NOMO-1 (cell line): ENCODE measurements around the gene ADAMTS9.

ENCODE experiments used
- DNase-seq, 2 experiments: peaks; one replicate each; lab custom pipeline; 2025; ENCODE audit not compliant: unreplicated experiment in 2 of 2; lab: John Stamatoyannopoulos, UW

ADAMTS9 gene

DNA sequence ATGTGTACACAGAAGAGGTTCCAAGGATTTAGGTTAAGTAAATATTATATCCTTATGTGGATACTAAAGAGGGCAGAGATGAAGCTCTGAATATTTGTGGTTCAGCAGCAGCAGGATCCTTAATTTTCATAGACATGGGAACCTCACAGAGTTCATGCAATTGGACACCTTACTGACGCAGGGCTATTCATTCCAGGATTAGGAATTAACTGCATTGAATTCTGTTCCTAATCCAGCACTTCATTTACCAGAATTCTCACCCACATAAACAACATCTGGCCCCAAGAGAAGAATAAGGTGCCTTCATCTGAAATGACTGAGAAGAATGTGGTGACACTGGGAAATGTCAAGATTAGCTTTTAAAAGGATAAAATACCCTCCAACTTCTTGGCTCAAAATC lies 62.4 kb downstream of the ADAMTS9 start:
- no peak for DNase-seq

DNA sequence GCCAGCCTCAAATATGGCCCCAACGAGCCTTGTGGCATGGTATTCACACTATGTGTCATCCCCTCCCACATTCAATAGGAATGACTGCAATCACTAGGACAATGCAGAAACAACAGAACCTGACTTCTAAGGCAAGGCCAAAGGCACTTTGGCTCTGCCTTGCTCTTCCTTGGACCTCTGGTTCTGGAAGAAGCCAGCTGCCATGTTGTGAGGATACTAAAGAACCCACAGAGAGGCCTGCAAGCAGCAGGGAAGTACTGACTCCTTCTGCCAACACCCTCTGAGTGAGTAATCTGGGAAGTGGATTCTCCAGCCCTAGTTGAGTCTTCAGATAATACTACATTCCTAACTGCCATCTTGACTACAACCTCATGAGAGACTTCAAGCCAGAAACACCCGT lies 64.7 kb downstream of the ADAMTS9 start:
- DNase-seq, result no peak

DNA sequence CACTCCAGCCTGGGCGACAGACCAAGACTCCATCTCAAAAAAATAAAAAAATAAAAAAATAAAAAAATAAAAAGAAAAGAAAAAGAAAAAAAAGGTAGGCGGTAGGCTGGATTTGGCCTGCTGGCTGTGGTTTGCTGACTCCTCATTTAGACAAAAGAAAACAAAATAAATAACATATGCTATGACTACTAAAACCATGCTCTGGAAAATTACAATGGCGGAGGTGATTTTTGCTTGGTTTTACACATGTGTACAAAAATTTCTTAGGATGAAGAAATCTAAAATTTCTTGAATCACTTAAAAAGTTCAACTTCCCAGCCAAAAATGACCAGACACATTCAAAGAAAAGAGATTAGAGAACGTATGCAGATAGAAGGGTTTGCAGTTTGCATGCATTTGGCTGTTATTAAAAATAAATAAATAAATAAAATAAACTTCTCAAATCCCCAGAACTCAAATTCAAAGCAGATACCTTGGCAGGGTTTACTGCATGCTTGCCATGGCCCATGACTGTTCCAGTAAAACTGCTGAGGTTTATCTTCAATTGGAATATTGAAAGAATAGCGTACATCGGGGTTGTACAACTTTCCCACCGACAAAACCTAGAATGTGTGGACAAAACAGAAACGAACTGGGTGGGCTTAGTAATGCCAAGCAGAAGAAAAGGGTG lies 65.9 kb downstream of the ADAMTS9 start:
- no peak for DNase-seq

DNA sequence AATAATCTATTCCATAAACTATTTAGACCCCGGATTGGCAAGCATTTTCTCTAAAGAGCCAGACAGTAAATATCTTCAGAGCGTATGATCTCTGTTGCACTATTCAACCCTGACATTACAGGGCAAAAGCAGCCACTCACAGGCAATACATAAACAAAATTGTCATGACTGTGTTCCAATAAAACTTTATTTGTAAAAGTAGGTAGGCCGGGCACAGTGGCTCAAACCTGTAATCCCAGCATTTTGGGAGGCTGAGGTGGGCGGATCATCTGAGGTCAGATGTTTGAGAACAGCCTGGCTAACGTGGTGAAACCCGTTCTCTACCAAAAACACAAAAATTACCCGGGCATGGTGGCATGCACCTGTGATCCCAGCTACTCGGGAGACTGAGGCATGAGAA lies 66.5 kb downstream of the ADAMTS9 start:
- no peak for DNase-seq

DNA sequence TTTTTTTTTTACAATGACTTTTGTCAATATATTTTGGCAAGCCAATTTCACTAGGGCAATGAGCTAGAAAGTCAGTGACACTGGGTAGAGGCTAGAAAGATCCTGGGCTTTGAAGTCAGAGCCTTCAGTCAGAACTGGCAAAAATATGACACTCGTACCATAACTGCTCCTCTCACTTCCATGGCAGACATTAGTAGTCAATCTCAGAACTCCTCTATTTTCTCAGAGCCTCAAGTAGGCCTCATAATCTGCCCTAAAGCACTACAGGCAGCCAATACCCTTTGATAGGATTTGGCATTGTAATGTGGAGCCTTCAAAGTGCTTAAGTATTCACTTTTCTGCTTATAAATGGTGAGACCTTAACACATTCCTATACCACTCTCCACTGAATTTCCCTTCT lies 67.8 kb downstream of the ADAMTS9 start:
- no peak for DNase-seq

DNA sequence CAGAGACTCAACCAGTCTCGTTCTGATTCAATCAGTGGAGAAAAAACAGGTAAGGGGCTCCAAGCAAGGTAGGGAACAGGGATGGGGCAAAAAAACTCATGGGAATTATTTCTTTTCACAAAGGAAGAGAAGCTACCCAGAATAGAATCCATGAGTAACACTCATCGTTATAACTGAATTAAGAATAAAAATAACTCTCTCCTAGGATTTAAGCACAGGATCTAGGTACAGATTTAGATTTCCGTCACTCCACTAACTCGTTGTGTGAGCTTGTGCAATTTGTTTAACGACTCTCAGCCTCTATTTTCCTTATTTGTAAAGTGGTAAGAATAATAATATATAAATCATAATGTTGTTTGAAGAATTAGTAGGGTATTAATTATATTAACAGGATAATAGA lies 68.6 kb downstream of the ADAMTS9 start:
- no peak for DNase-seq

DNA sequence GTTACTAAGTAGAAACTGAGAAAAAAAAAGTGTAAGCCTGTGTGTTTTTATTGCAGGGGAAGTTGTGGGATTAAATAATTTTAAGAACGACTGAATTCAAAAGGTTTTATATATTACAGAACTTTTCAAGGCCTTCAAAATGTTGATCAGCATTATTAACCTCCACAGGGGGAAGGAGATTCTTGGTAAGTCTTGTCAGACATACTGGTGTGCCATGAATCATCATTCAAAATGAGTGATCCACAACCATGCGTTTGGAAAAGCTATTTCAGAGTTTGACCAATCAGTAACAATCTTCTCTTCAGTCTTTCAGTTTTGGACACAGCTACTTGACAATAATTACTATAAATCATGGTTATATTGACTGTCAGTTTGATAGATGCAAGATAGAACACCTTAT lies 70.2 kb downstream of the ADAMTS9 start:
- DNase-seq, result no peak

DNA sequence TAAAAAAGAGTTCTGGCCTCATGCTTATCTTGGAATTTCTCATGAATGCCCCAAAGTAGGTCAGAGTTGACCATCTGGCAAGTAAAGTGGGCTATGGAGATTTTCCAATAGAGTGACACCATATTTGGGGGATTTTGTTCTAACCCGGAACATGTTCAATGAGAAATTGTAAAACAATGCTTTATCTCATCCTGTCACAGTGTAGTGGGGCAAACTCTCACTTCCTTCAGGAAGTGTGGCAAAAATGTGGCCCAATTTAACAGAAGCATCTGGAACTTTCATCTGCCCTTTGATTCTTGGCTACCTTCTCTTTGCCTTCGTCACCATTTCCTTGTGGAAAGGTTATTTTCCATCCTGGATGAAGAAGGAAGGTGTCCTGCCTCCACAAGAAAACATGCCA lies 70.8 kb downstream of the ADAMTS9 start:
- DNase-seq, result no peak

DNA sequence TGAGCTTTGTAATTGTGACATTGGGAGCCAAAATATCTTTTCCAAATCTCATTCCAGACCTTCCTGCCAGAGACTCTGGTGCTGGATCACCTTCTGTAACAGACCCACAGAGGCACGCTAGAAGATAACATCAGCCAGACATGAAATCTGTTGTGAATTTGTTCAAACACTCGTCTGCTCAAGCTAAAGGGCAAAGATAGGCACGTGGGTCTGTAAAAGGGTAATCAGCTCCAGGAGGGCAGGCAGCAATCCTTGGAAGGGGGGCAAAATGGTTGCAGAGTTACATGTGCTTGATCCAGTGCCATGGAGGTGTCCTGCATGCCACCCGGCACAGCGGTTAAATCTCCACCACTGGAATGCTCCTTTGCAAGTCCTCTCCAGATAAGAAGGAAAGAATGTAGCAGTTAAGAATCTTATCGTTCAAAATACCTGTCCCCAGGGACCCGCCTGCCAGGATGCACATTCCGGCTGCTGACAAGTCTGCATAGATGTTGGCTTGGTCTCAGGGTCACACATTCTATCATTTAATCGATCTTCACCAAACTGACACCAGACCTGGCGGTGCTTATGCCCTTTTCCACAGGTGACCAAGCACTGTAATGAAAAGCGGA lies 74.8 kb downstream of the ADAMTS9 start:
- no peak for DNase-seq

DNA sequence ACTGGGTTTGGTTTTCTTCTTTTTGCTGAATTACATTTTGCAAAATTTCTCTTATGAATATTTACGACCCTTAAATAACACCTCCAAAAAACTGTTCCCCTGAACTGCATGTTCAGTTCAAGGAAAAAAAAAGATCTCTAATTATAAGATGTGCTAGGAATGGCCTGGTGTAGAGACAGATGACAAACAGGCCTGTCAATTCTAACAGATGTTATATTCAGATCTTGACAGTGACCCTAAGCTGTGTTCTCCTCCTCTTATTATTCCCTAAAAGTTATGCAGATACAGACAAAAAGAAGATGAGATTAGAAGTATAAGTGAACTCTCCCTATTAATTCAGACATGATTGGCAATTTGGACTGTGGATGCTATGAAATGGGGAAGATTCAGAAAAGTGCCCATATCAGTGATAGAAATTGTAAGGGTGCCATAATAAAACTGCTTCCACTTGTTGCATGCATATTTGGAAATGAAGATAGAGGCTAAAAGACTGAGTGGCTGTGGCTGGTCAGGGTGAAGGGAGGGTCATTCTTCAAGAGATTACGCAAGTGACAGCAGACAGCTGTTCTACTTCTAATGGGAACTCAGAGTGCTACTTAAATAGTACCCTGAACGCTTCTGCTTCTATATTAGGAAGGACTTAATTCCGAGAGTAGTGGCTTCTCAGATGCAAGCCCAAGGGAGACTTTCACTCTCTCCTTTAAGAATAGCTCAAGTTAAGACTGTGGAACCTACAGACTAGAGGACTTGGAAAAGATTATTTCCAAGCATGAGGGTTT lies 75.5 kb downstream of the ADAMTS9 start:
- DNase-seq, result peak; percentile 8 to 60

DNA sequence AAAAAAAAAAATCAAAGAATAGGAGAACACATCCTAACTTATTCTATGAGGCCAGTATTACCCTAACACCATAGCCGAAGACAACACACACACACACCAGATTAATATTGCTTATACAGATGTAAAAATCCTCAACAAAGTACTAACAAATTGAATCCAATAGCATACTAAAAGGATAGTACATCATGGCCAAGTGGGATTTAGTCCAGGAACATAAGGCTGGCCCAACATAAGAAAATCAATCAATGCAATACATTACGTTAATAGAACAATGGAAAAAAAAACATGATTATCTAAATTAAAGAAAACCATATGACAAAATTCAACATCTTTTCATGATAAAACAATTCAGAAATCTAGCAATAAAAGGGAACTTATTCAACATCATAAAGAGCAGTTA lies 79.1 kb downstream of the ADAMTS9 start:
- no peak for DNase-seq

DNA sequence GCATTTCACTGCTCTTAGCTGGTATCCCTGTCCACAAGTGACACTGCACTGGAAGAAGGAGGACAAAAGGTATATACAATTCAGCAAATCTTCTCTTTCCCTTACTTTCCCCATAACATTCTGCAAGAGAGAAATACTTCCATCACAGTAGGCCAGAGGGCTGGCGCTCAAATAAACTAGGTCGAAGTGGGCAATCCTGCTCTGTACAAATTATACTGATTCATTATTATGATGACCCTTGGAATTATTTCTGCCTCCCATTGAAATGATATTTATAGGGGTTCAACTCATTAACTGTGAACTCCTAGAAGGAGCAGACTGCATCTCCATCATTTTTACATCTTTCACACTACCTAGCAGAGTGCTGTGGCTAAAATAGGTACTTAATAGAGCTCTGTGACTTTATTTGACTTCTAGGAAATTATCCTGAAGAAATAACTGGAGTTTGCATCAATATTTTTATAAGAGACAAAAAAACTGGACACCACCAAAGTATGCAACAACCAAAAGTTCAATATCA lies 80.7 kb downstream of the ADAMTS9 start:
- DNase-seq, result no peak

DNA sequence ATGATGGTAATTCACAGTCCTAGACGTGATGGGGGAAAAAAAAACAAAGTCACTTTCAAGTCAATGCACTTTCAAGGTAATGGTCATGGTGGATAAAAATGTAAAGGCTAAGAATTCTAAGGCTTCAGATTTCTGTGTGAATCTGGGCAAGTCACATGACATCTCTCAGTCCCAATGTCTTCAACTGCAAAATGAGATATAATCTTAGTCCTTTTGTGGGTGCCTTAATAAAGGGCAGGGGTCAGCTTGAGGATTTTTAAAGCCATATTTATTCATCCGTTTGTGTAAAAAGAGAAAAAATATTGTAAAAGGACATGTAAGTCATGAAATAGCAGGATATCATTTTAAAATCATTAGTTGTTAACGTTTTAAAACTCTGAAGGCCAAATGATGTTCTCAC lies 83.5 kb downstream of the ADAMTS9 start:
- DNase-seq, result no peak

DNA sequence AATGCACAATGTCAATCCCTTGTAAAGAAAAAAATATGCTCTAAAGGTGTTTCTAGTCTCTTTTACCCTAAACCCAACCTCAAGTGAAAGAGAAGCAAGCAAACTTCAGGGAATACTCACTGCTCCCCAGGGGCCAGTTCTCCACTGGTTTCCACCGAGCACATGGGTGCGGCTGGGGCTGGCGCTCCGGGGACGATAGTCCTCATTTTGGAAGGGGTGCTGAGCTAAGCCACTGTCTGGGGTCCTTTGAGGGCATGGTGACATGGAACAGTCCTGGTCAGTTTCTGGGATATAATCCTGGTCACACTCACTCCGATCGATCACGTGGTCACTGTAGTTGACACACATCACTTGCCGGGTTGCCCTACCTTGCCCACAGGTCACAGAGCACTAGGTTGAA lies 86.0 kb downstream of the ADAMTS9 start:
- no peak for DNase-seq

DNA sequence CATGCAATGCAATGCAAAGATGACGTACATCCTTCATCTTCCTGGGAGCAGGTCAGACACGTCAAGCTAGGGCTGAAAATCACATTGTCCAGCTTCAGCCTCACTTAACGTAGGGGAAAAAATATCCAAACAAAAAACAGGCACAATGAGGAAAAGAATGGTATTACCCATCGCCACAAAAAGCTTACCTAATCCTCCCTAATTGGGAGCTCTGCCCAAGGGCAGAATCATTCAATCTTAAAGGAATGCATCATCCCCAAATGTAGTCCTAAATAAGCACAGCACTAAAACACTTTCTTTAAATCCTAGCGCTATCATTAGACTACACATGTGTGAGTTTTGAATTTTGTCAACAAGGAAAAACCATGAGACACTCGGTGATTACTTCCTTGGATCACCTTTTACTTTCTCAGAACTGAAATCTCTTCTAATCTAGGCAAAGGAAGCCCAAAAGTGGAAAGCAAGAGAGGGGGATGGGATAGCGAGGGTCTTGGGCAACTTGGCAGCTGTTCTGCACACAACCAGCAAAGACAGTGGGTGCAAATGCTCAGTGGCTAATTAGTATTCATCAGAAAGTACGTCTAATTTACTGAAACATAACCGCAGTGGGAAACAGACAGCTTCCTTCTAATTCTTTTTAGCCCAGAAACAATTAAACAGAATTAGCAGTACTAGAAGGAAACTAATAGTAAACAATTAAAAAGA lies 87.4 kb downstream of the ADAMTS9 start:
- no peak for DNase-seq

DNA sequence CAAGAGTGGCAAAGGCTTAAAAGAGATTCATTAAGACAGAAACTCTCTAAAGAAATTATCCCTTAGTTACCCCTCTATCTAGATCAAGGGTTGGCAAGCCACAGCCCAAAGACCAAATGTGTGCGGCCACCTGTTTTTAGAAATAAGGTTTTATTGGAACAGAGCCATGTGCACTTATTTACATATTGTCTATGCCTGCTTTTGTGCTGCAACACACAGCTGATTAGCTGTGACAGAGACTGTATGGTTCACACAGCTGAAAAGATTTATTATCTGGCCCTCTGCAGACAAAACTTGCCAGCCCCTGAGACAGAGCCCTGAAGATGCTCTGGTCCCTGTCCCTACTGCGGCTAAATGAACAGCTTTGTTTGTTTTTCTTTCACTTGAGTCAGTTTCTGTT lies 88.1 kb downstream of the ADAMTS9 start:
- DNase-seq, result no peak

DNA sequence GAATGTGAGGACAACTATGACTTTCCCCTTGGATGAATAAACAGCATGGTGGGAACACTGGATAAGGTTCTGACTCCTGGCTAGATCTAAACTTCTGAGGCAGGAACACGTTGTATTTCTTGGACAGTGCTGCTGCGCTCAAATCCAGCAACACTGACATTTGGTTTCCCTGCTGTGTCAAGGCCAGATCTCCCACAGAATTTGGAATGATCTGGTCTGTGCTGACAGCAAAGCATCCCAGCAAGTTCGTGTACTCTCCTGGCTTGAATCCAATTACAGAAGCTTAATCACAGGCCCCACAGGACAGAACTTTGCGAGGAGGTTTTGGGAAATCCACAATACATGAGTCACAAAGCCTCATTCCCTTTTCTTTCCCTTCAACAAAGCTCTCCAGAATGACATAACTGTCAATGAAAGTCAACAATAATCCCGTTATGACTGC lies 92.5 kb downstream of the ADAMTS9 start:
- DNase-seq, result no peak

DNA sequence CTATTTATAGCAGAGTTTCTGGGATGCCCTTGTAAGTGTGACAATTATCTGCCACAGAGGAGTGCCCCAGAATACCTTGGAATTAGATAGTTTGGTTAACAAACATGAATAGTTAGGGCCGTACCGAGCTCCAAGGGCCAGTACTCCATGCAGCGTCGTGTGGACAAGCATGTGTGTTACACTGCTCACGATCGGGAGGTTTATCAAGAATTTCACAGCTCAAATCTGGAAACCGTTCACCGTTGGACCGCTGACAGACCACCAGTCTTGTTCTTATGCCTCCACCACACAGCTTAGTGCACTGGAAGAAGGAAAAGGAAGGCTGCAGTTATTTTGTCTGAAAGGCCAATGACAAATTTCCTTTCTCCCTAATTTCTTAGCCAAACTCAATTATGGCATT lies 93.7 kb downstream of the ADAMTS9 start:
- DNase-seq, result no peak

DNA sequence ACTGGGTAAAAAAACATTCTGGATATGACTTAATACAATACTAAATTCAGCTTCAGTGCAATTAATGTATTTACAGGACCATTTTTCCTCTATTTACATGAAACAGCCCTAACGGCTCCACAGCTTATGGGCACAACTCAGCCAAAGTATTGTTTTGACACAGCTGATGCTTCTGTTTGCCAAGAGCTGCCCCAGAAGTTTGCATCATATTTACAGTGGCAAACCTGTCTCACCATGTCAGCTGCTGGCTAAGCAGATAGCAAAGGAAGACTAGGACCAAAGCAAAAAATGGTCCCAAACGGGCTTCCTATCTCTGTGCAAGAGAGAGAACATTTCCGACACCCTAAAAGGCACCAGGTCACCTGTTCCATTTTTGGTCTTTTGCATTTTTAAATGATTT lies 94.5 kb downstream of the ADAMTS9 start:
- no peak for DNase-seq

DNA sequence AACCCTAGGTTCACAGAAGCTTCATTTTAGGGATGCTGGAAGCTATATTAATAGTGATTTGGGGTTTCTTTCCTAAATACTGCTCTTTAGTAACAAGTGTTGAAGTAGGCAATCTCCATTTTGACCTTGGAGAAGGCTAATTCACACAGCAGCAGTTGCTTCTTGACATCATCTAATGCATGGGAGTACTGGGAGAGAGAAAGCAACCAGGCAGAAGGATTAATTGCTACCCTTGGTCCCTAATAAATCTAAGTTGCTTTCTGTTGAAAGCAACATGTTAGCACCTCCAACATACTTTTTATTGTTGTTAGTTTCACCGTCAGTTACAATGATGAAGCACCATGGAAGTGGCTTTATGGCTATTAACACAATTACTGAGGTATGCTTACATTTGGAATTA lies 96.2 kb downstream of the ADAMTS9 start:
- no peak for DNase-seq

DNA sequence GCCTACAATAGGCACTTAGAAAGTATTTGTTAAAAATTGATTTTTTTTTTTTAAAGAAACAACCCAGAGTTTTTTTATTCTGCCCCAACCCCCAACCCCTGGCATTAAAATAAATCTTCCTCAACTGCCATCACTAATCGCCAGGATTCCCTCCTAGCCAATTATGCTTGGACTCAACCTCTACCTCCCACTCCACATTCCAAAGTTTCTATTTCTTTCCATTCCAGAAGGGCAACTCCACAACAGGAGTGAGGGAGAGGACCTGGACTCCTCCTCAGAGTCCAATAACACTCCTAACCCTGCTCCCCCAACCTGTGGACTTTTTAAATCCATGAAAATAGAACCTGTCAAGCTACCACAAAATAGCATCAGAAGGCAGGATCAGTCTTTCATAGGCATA lies 99.4 kb downstream of the ADAMTS9 start:
- DNase-seq, result no peak
